GM18526 (cell line): Measurements from ENCODE around the gene ZNF865.
A peak's percentile ranks its signal among the peaks of the same experiment; 100 is the strongest.

ENCODE experiments used
- POLR2A ChIP-seq: IDR thresholded peaks from 3 replicates; pipeline ENCODE4 v1.6.1; 2011; ENCODE audit not compliant: insufficient read length; ENCODE audit errors: extremely low read depth

ZNF865 gene

GRCh38 chr19:55654868-55655647 lies 49.6 kb downstream of the ZNF865 start, which contains the start of gene U2AF2:
Gene U2AF2, plus strand, starts transcription at chr19:55655035. Its CDS starts 70 bp downstream, at chr19:55655105.
- peak; percentile 69 for TF ChIP-seq POLR2A

- TF ChIP-seq POLR2A = no peak
These were observed 50.2 kb downstream of the ZNF865 start for GRCh38 chr19:55655648-55656040.

DNA sequence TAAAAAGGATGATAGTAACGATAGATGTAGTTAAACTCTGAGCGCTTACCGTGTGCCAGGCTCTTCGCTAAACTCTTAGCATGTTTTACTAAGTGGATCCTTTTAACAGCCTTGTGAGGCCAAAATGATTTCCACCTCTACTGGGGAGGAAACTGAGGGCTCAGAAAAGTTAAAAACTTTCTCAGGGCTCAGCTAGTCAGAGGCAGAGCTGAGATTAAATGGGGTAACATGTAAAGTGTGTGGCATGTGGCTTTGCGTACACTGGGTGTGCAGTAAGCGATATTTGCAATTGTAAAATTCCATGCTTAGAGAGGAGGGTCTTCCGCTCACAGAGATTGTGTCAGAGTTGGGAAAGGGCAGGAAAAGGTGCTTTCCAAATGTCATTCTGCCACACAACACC lies 51.1 kb downstream of the ZNF865 start:
- no peak for TF ChIP-seq POLR2A

DNA sequence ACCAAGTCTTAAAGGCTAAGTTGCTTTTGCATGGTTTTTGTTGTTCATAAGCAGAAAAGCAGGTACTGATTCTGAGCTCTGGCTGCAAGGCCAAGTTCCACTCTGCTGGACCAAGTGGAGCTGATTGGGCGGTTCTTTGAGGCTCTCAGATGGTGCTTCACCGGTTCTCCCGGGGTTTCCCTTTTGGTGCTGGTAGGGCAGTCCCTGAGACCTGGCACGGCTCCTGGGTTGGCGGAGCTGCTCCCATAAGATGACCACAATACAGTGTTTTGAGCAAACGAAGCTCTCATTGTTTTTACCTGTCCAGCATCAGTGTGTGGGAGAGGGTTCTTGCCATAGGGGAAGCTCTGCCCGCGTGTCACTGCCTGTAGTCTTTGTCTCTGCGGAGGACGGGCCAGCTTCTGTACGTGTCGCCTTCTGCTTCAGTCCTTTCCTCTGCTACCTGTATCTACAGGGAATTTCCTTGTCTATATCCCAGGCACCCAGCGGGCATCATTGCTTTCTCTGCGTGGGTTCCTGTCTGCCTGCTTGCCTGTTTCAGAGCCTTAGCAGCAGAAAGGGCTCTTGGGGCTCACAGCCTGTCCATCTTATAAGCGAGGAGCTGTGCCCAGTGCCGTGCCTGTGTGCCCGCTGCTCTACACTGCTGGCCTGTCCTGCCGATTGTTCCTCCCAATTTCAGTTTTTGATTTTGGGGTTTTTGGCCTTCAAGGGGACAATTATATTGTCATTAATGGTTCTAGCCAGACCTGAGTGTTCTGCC lies 51.7 kb downstream of the ZNF865 start:
- no peak for TF ChIP-seq POLR2A

DNA sequence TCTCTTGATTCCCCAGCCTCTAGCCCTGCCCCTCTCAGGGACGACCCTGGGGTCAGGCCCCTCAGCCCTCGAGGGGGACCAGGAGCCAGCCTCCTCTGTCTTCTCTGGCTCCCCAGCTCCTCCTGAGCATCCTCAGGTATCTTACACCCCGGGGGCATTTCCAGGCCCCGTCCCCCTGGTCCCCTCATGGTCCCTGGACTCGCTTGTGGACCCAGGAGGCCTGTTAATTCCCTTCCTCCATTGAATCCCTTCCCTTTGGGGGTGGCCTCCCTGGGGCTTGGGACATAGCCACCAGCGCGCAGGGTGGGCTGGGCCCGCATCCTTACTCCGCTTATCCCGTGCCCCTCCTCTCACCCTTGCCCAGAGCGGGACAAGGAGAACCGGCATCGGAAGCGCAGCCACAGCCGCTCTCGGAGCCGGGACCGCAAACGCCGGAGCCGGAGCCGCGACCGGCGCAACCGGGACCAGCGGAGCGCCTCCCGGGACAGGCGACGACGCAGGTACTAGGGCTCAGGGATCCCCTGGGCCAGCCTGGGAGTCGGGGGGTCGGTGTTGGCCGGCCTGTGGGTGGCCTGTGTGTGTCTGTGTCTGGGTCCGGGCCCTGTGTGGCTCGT lies 53.5 kb downstream of the ZNF865 start:
- no peak for TF ChIP-seq POLR2A

- TF ChIP-seq POLR2A = no peak
These were observed 54.4 kb downstream of the ZNF865 start for GRCh38 chr19:55659822-55660221.

- no peak for TF ChIP-seq POLR2A
These were observed 55.0 kb downstream of the ZNF865 start for GRCh38 chr19:55660404-55660803.

GRCh38 chr19:55660991-55661390 lies 55.5 kb downstream of the ZNF865 start:
- TF ChIP-seq POLR2A = no peak

DNA sequence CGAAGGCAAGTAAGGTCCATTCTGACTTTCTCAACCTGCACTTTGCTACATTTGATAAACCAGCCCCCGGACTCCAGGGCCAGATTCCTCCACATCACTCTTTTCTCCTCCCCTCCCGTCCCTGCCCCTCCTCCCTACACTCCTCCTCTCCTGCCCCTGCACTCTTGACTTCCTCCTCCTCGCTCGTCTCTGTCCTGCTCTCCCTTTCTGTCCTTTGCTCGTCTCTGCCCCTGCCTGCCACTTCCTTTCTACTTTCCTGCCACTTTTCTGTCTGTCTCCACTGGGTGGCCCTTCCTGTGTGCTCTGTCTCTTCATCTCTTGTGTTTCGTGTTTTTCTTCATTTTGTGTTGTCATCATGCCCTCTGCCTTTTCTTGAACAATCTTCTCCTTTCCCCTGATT lies 56.4 kb downstream of the ZNF865 start:
- TF ChIP-seq POLR2A = no peak

- TF ChIP-seq POLR2A = no peak
These were observed 58.5 kb downstream of the ZNF865 start for GRCh38 chr19:55663846-55664536.

DNA sequence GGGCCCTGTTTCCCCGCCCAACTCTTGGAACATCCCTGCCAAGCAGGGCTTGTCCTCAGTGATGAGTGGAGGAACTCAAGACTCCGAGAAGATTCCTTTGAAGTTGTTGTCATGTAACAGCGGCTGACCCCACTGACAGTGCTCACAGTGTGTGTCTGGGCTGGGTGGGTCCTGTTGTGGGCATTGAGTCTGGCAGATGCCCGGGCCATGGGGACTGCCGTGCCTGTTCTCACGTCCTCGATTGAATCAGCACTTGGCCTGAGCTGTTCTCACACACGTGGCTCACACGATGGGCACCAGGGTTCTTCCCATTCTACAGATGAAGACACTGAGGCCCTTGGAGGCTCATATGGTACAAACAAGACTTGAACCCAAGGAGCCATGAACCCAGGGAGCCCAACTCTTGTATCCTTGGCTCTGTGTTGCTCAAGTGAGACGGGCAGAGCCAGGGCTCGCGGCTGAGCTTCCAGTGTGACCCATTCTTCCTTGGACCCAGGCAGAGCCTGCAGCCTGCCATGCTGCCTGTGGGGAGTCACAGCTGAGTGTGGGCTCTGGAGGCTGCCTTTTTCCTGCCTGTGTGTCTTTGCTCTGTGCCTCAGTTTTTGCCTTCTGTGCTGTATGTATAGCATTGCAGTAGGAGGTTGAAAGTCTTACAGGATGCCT lies 61.0 kb downstream of the ZNF865 start:
- no peak for TF ChIP-seq POLR2A
